HG03139 (cell line): Measurements from ENCODE around the gene SALL1.

Experiments used
- ATAC-seq: cut with Tn5 transposase; IDR thresholded peaks from one replicate; pipeline ENCODE4 v1.9.1; 2021; ENCODE audit not compliant: unreplicated experiment

The SALL1 gene

GRCh38 chr16:51157698-51158097, 6.6 kb upstream of the SALL1 start:
- no peak for ATAC-seq

GRCh38 chr16:51156807-51157200, 5.7 kb upstream of the SALL1 start:
- ATAC-seq, result no peak

GRCh38 chr16:51155820-51156806, 5.0 kb upstream of the SALL1 start:
- ATAC-seq, result no peak

GRCh38 chr16:51155199-51155607, 4.1 kb upstream of the SALL1 start:
- ATAC-seq, result no peak

- ATAC-seq, result no peak
Measured at GRCh38 chr16:51154271-51155171, 3.5 kb upstream of the SALL1 start.

- ATAC-seq, result no peak
Measured at GRCh38 chr16:51153577-51154031, 2.5 kb upstream of the SALL1 start.

- no peak for ATAC-seq
Measured at GRCh38 chr16:51152691-51153576, 1.9 kb upstream of the SALL1 start.

- ATAC-seq, result no peak
Measured at GRCh38 chr16:51151961-51152663, 1.0 kb upstream of the SALL1 start.

GRCh38 chr16:51151435-51151960, 428 bp upstream of the SALL1 start:
- ATAC-seq, result no peak

GRCh38 chr16:51150165-51150887, 744 bp downstream of the SALL1 start:
- ATAC-seq, result no peak

- ATAC-seq, result no peak
Measured at GRCh38 chr16:51149721-51150164, 1.3 kb downstream of the SALL1 start.

- ATAC-seq, result no peak
Measured at GRCh38 chr16:51149251-51149661, 1.8 kb downstream of the SALL1 start.

- no peak for ATAC-seq
Measured at GRCh38 chr16:51148678-51149228, 2.3 kb downstream of the SALL1 start.

- no peak for ATAC-seq
Measured at GRCh38 chr16:51147776-51148677, 3.0 kb downstream of the SALL1 start.

GRCh38 chr16:51146256-51146924, 4.7 kb downstream of the SALL1 start:
- no peak for ATAC-seq

GRCh38 chr16:51144203-51144602, 6.9 kb downstream of the SALL1 start:
- no peak for ATAC-seq
